ENCODE measurements around the gene PTPRJ. TPM values are rescaled to one million over a fixed set of nuclear protein-coding genes. Genes with fewer than 3 reads are reported as not detected.
"Not testable (repeated sequence)": the region's sequence is repeated elsewhere in the genome, so short reads cannot be mapped to it uniquely, and the experiment has no call there.

The PTPRJ gene
- total and polyA plus RNA-seq, 2 donors (not counting 3 experiments of a cell fraction or from before 2014, with no cell fraction given), result 3.1 to 7.7 TPM

DNA sequence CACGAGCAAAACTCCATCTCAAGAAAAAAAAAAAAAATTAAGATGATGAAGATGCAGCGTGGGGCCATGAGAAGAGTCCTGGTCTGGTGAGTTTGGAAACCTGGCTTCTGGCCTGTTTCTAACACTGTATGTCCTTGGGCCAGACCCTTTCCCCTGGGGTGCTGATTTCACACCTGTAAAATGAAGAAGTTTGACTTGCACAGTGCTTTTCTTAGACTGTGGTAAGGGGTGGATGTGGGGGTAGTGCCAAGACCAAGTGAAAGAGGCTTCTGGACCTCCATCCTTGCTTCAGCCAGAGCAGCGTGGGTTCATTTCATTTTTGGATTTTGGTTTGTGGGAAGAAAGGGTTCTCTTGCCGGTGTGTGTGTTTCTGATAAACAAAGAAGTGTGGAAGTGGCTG is 42.1 kb downstream of the PTPRJ start:
- Histone ChIP-seq H4K20me1 (replicated peaks; ENCODE audit: control insufficient read depth, extremely low read depth, insufficient read depth, low read length) (no peaks in the 10 kb centered on the region), H3K36me3 (ENCODE audit: control insufficient read depth in 2 of 2, extremely low read depth in 1 of 2, insufficient read depth in 2 of 2, low read length in 2 of 2) (no peaks in the 10 kb centered on the region), H3K9me1 (replicated peaks; ENCODE audit: control insufficient read depth, extremely low read depth, insufficient read depth, low read length) (no peaks in the 10 kb centered on the region), H2AFZ (ENCODE audit: low read depth, low read length) (no peak overlapping the region), H3K4me2 (ENCODE audit: insufficient read depth, low read length) (no peak overlapping the region), H3K9me3 (replicated peaks; ENCODE audit: control insufficient read depth, insufficient read depth, low read length) (no peaks in the 10 kb centered on the region), H3K79me2 (ENCODE audit: control insufficient read depth, insufficient read depth, low read length) (no peaks in the 10 kb centered on the region), H3K9ac (replicated peaks; ENCODE audit: extremely low read depth, insufficient read depth, low read length) (no peak overlapping the region), H3K4me3 (replicated peaks in 1 of 3; ENCODE audit: insufficient read depth in 1 of 3, low read depth in 1 of 3, low read length in 3 of 3) (no peak overlapping the region), H3K4me1 (ENCODE audit: control insufficient read depth, extremely low read depth, insufficient read depth, low read length) (peaks cover 18% of the 10 kb centered on the region), H3K27ac (ENCODE audit: insufficient read depth, low read depth, low read length) (no peak overlapping the region), H3K27me3 (ENCODE audit: control insufficient read depth in 2 of 2, insufficient read depth in 2 of 2, low read length in 2 of 2) (no peaks in the 10 kb centered on the region)
- no peak for FAIRE-seq
- TF ChIP-seq, protein P1, sequence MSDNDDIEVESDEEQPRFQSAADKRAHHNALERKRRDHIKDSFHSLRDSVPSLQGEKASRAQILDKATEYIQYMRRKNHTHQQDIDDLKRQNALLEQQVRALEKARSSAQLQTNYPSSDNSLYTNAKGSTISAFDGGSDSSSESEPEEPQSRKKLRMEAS (IDR thresholded peaks at IDR 0.05; ENCODE audit: insufficient read depth, insufficient read length), result no peak
- TF ChIP-seq, protein P2, sequence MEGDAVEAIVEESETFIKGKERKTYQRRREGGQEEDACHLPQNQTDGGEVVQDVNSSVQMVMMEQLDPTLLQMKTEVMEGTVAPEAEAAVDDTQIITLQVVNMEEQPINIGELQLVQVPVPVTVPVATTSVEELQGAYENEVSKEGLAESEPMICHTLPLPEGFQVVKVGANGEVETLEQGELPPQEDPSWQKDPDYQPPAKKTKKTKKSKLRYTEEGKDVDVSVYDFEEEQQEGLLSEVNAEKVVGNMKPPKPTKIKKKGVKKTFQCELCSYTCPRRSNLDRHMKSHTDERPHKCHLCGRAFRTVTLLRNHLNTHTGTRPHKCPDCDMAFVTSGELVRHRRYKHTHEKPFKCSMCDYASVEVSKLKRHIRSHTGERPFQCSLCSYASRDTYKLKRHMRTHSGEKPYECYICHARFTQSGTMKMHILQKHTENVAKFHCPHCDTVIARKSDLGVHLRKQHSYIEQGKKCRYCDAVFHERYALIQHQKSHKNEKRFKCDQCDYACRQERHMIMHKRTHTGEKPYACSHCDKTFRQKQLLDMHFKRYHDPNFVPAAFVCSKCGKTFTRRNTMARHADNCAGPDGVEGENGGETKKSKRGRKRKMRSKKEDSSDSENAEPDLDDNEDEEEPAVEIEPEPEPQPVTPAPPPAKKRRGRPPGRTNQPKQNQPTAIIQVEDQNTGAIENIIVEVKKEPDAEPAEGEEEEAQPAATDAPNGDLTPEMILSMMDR (IDR thresholded peaks at IDR 0.05; ENCODE audit: extremely low read depth in 1 of 2, insufficient read depth in 1 of 2, low read depth in 1 of 2, low read length in 2 of 2), result no peak
- TF ChIP-seq GATA2 (IDR thresholded peaks at IDR 0.05; ENCODE audit: insufficient read depth, insufficient read length, low read depth, low read length) (no peak), EZH2 (IDR thresholded peaks at IDR 0.05; ENCODE audit: borderline replicate concordance, low read depth, low read length, severe bottlenecking) (no peak), MYC (IDR thresholded peaks at IDR 0.05; ENCODE audit: low read depth, low read length) (no peak), JUN (IDR thresholded peaks at IDR 0.05; ENCODE audit: borderline replicate concordance, insufficient read depth, insufficient read length, low read depth) (no peak), FOS (IDR thresholded peaks at IDR 0.05; ENCODE audit: borderline replicate concordance, insufficient read depth, low read length) (no peak), POLR2A (IDR thresholded peaks at IDR 0.05; ENCODE audit: low read depth, low read length) (no peak), POLR2AphosphoS5 (IDR thresholded peaks at IDR 0.05; ENCODE audit: insufficient read depth, low read depth, low read length) (no peak)
- ChIA-PET CTCF (no interaction called here), POLR2A (no interaction called here)
- DNase-seq (ENCODE audit: low read depth, low spot score), result no peak
- no TSS peak for BruUV-seq (replicated peaks)
- intact Hi-C loops (cut with micrococcal nuclease), result no loop called here
- dilution Hi-C loops (cut with MboI; ENCODE audit: extremely low pct_ligation_motif_present, low sequenced_read_pairs), result no loop called here

DNA sequence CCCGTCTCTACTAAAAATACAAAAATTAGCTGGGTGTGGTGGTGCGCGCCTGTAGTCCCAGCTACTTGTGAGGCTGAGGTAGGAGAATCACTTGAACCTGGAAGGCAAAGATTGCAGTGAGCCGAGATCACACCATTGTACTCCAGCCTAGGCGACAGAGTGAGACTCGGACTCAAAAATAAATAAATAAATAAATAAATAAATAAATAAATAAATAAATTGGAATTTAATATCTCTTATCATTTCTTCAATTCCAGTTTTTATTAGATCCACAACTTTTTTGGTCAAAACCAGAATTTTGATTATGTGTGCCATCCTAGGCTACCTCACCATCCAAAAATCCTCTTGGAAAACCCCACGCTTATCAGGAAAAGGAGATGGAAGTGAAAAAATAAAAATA is 43.2 kb downstream of the PTPRJ start:
- H3K9ac ChIP-seq (replicated peaks; ENCODE audit: extremely low read depth, insufficient read depth, low read length); H3K27ac ChIP-seq (ENCODE audit: insufficient read depth, low read depth, low read length); H4K20me1 ChIP-seq (replicated peaks; ENCODE audit: control insufficient read depth, extremely low read depth, insufficient read depth, low read length); POLR2A ChIA-PET; H3K9me3 ChIP-seq (replicated peaks; ENCODE audit: control insufficient read depth, insufficient read depth, low read length); dilution Hi-C loops (cut with MboI; ENCODE audit: extremely low pct_ligation_motif_present, low sequenced_read_pairs); H3K79me2 ChIP-seq (ENCODE audit: control insufficient read depth, insufficient read depth, low read length); H3K9me1 ChIP-seq (replicated peaks; ENCODE audit: control insufficient read depth, extremely low read depth, insufficient read depth, low read length); H3K4me3 ChIP-seq (replicated peaks in 1 of 3; ENCODE audit: insufficient read depth in 1 of 3, low read depth in 1 of 3, low read length in 3 of 3); intact Hi-C loops (cut with micrococcal nuclease); CTCF ChIA-PET; H3K36me3 ChIP-seq (ENCODE audit: control insufficient read depth in 2 of 2, extremely low read depth in 1 of 2, insufficient read depth in 2 of 2, low read length in 2 of 2); H3K27me3 ChIP-seq (ENCODE audit: control insufficient read depth in 2 of 2, insufficient read depth in 2 of 2, low read length in 2 of 2); H3K4me2 ChIP-seq (ENCODE audit: insufficient read depth, low read length); H2AFZ ChIP-seq (ENCODE audit: low read depth, low read length); DNase-seq (ENCODE audit: low read depth, low spot score); FAIRE-seq; BruUV-seq (replicated peaks): not testable (repeated sequence)
- peaks cover 16% of the 10 kb centered on the region for H3K4me1 ChIP-seq (ENCODE audit: control insufficient read depth, extremely low read depth, insufficient read depth, low read length)

Measured in endothelial cell of umbilical vein (primary cell).